ENCODE results near the gene OPCML. TPM values are rescaled to one million over a fixed set of nuclear protein-coding genes. Genes with fewer than 3 reads are reported as not detected.

Gene OPCML
- polyA plus RNA-seq, 1 donor (not counting 4 experiments of a cell fraction or from before 2014, with no cell fraction given) = 0.04 TPM

- no peaks in the 10 kb centered on the region for H3K4me1 ChIP-seq (ENCODE audit: control insufficient read depth, extremely low read depth, insufficient read depth, low read length)
- DNase-seq (ENCODE audit: low read depth, low spot score) (no peak), FAIRE-seq (no peak)
- H2AFZ ChIP-seq (ENCODE audit: control insufficient read depth, low read length) = no peak overlapping the region
- no peaks in the 10 kb centered on the region for H3K27me3 ChIP-seq (ENCODE audit: control insufficient read depth, extremely low read depth, insufficient read depth, low read length)
- dilution Hi-C loops (cut with MboI; ENCODE audit: extremely low pct_ligation_motif_present, low sequenced_read_pairs) = no loop called here
- H4K20me1 ChIP-seq (ENCODE audit: control insufficient read depth, extremely low read depth, insufficient read depth, low read length) = no peaks in the 10 kb centered on the region
- H3K9ac ChIP-seq (ENCODE audit: control insufficient read depth, extremely low read depth, insufficient read depth, low read length) = no peak overlapping the region
- H3K9me3 ChIP-seq (ENCODE audit: control insufficient read depth, low read depth, low read length) = peaks cover 2% of the 10 kb centered on the region
- H3K27ac ChIP-seq (ENCODE audit: control insufficient read depth, insufficient read depth, low read length) = no peak overlapping the region
- TF ChIP-seq EZH2 (IDR thresholded peaks at IDR 0.05; ENCODE audit: low read length) = no peak
- no peak for TF ChIP-seq CTCF (optimal IDR thresholded peaks at IDR 0.05 in 1 of 3, IDR thresholded peaks at IDR 0.05 in 1 of 3, conservative IDR thresholded peaks at IDR 0.05 in 1 of 3; ENCODE audit: extremely low read depth in 1 of 3, insufficient read depth in 2 of 3, low read length in 3 of 3)
- H3K4me3 ChIP-seq (ENCODE audit: control insufficient read depth in 2 of 3, extremely low read depth in 1 of 3, insufficient read depth in 2 of 3, low read depth in 1 of 3, low read length in 3 of 3) = no peak overlapping the region
- H3K36me3 ChIP-seq (ENCODE audit: control insufficient read depth in 2 of 2, extremely low read depth in 1 of 2, insufficient read depth in 2 of 2, low read length in 2 of 2) = no peaks in the 10 kb centered on the region
- no peaks in the 10 kb centered on the region for H3K79me2 ChIP-seq (ENCODE audit: control insufficient read depth, insufficient read depth, low read length)
- no peak overlapping the region for H3K4me2 ChIP-seq (ENCODE audit: control insufficient read depth, extremely low read depth, insufficient read depth, low read depth, low read length)
- no peaks in the 10 kb centered on the region for H3K9me1 ChIP-seq (ENCODE audit: control insufficient read depth, extremely low read depth, insufficient read depth, low read length)
Measured at GRCh38 chr11:132957881-132958280, 574.4 kb downstream of the OPCML start.

GRCh38 chr11:132948252-132948651 lies 584.0 kb downstream of the OPCML start:
- TF ChIP-seq CTCF (optimal IDR thresholded peaks at IDR 0.05 in 1 of 3, IDR thresholded peaks at IDR 0.05 in 1 of 3, conservative IDR thresholded peaks at IDR 0.05 in 1 of 3; ENCODE audit: extremely low read depth in 1 of 3, insufficient read depth in 2 of 3, low read length in 3 of 3) (no peak), EZH2 (IDR thresholded peaks at IDR 0.05; ENCODE audit: low read length) (no peak)
- no peak overlapping the region for H3K9ac ChIP-seq (ENCODE audit: control insufficient read depth, extremely low read depth, insufficient read depth, low read length)
- no peaks in the 10 kb centered on the region for H3K4me1 ChIP-seq (ENCODE audit: control insufficient read depth, extremely low read depth, insufficient read depth, low read length)
- H3K79me2 ChIP-seq (ENCODE audit: control insufficient read depth, insufficient read depth, low read length) = no peaks in the 10 kb centered on the region
- no peaks in the 10 kb centered on the region for H4K20me1 ChIP-seq (ENCODE audit: control insufficient read depth, extremely low read depth, insufficient read depth, low read length)
- no peak for FAIRE-seq
- no peak overlapping the region for H3K4me3 ChIP-seq (ENCODE audit: control insufficient read depth in 2 of 3, extremely low read depth in 1 of 3, insufficient read depth in 2 of 3, low read depth in 1 of 3, low read length in 3 of 3)
- no peaks in the 10 kb centered on the region for H3K9me3 ChIP-seq (ENCODE audit: control insufficient read depth, low read depth, low read length)
- H3K36me3 ChIP-seq (ENCODE audit: control insufficient read depth in 2 of 2, extremely low read depth in 1 of 2, insufficient read depth in 2 of 2, low read length in 2 of 2) = no peaks in the 10 kb centered on the region
- no peak overlapping the region for H3K4me2 ChIP-seq (ENCODE audit: control insufficient read depth, extremely low read depth, insufficient read depth, low read depth, low read length)
- no peaks in the 10 kb centered on the region for H3K9me1 ChIP-seq (ENCODE audit: control insufficient read depth, extremely low read depth, insufficient read depth, low read length)
- dilution Hi-C loops (cut with MboI; ENCODE audit: extremely low pct_ligation_motif_present, low sequenced_read_pairs) = no loop called here
- no peak overlapping the region for H3K27ac ChIP-seq (ENCODE audit: control insufficient read depth, insufficient read depth, low read length)
- no peak for DNase-seq (ENCODE audit: low read depth, low spot score)
- H2AFZ ChIP-seq (ENCODE audit: control insufficient read depth, low read length) = no peak overlapping the region
- H3K27me3 ChIP-seq (ENCODE audit: control insufficient read depth, extremely low read depth, insufficient read depth, low read length) = peaks cover 11% of the 10 kb centered on the region

All from keratinocyte (primary cell).